Measurements from ENCODE around the gene AMPD3. TPM values are rescaled to one million over a fixed set of nuclear protein-coding genes. Genes with fewer than 3 reads are reported as not detected.

Gene AMPD3
- total RNA-seq, 1 experiment from 2014 or later, result 5.9 TPM

DNA sequence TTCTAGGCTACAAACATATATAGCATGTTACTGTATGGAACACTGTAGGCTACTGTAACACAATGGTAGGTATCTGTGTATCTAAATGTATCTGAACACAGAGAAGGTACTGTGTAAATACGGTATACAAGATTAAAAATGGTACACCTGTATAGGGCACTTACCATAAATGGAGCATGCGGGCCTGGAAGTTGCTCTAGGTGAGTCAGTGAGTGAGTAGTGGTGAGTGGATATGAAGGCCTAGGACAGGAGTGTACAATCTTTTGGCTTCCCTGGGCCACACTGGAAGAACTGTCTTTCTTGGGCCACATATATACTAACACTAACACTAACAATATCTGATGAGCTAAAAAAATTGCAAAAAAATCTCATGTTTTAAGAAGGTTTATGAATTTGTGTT, 64.6 kb downstream of the AMPD3 start:
- Histone ChIP-seq H4K20me1 (ENCODE audit: control insufficient read depth, insufficient read depth, insufficient read length) (no peaks in the 10 kb centered on the region), H2BK15ac (ENCODE audit: low read depth, low read length) (no peak overlapping the region), H3K56ac (ENCODE audit: insufficient read length, low read depth, low read length) (no peak overlapping the region), H2BK120ac (ENCODE audit: low read depth, low read length, poor library complexity, severe bottlenecking) (no peak overlapping the region), H3K79me1 (ENCODE audit: insufficient read depth, low read depth, low read length, poor library complexity, severe bottlenecking) (no peaks in the 10 kb centered on the region), H3K9me3 (ENCODE audit: control insufficient read depth, low read depth, low read length) (no peaks in the 10 kb centered on the region), H3K23ac (ENCODE audit: insufficient read length, low read depth, low read length) (no peak overlapping the region), H3K9ac (ENCODE audit: extremely low read depth, insufficient read length, low read length) (no peak overlapping the region), H4K91ac (ENCODE audit: insufficient read length, low read depth, low read length) (no peak overlapping the region), H2BK20ac (ENCODE audit: low read depth, low read length, poor library complexity, severe bottlenecking) (no peak overlapping the region), H2AFZ (ENCODE audit: low read length) (no peak overlapping the region), H3K23me2 (ENCODE audit: insufficient read length, low read depth, low read length, poor library complexity, severe bottlenecking) (no peaks in the 10 kb centered on the region), H2BK5ac (ENCODE audit: insufficient read length, low read length) (no peak overlapping the region), H4K5ac (ENCODE audit: insufficient read length, low read depth, low read length) (no peak overlapping the region), H2AK5ac (ENCODE audit: insufficient read length, low read length) (no peak overlapping the region), H3K18ac (ENCODE audit: insufficient read length, low read depth, low read length) (no peak overlapping the region), H3K14ac (ENCODE audit: insufficient read depth, low read length) (no peak overlapping the region), H3K79me2 (ENCODE audit: insufficient read depth, low read length) (no peaks in the 10 kb centered on the region), H3K4ac (ENCODE audit: low read depth, low read length) (no peak overlapping the region), H3K27ac (ENCODE audit: insufficient read length, low read depth, low read length) (no peak overlapping the region), H2BK12ac (ENCODE audit: insufficient read length, low read depth, low read length) (no peak overlapping the region), H3T11ph (ENCODE audit: low read length) (no peak overlapping the region), H3K27me3 (ENCODE audit: insufficient read depth, low read length) (no peaks in the 10 kb centered on the region), H3K4me2 (ENCODE audit: insufficient read depth, insufficient read length, low read length) (no peak overlapping the region), H3K4me1 (ENCODE audit: insufficient read depth, low read length) (no peaks in the 10 kb centered on the region), H4K8ac (replicated peaks; ENCODE audit: insufficient read length, low read depth, low read length) (no peak overlapping the region)
- Mint-ChIP-seq H3K27ac (no peak overlapping the region), H3K36me3 (ENCODE audit: insufficient read depth in 1 of 3, low read depth in 3 of 3) (peaks cover 0 to 10% (median 1%) of the 10 kb centered on the region in 3 experiments; a peak in 2 of 7 replicates), H3K4me1 (0 out of 4 replicates have a peak, but pooled peaks cover 0 to 2% of the 10 kb centered on the region in 2 experiments), H3K4me3 (no peak overlapping the region), H3K27me3 (ENCODE audit: low read depth) (no peaks in the 10 kb centered on the region), H3K9me3 (no peaks in the 10 kb centered on the region)
- no CpG with 5 or more reads among the region's 2 CpGs for WGBS (ENCODE audit: extremely low coverage, insufficient read length, low lambda C conversion rate)
- TF ChIP-seq, protein P1, sequence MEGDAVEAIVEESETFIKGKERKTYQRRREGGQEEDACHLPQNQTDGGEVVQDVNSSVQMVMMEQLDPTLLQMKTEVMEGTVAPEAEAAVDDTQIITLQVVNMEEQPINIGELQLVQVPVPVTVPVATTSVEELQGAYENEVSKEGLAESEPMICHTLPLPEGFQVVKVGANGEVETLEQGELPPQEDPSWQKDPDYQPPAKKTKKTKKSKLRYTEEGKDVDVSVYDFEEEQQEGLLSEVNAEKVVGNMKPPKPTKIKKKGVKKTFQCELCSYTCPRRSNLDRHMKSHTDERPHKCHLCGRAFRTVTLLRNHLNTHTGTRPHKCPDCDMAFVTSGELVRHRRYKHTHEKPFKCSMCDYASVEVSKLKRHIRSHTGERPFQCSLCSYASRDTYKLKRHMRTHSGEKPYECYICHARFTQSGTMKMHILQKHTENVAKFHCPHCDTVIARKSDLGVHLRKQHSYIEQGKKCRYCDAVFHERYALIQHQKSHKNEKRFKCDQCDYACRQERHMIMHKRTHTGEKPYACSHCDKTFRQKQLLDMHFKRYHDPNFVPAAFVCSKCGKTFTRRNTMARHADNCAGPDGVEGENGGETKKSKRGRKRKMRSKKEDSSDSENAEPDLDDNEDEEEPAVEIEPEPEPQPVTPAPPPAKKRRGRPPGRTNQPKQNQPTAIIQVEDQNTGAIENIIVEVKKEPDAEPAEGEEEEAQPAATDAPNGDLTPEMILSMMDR (conservative IDR thresholded peaks at IDR 0.05), result no peak
- DNase-seq, result no peak
